Transverse colon (tissue), 4 donors: ENCODE data around the gene ZNF236. TPM values are rescaled to one million over a fixed set of nuclear protein-coding genes. Genes with fewer than 3 reads are reported as not detected.
A peak's percentile ranks its signal among the peaks of the same experiment; 100 is the strongest.

ENCODE experiments used
- DNase-seq: peaks from one replicate; pipeline ENCODE4 v3.0.0-alpha.2; 2019
- H3K27ac ChIP-seq, 4 donors: fragments of 200-600 bp; sonication (generic); 2 replicates each; pipeline ENCODE4 v1.5.1; 2016 to 2018; ENCODE audit warnings: inconsistent platforms in 4 of 4
- H3K27me3 ChIP-seq: fragments of 200-600 bp; sonication (generic); 2 replicates; pipeline ENCODE4 v1.5.1; 2017; ENCODE audit warnings: inconsistent platforms
- H3K36me3 ChIP-seq, 4 donors: fragments of 200-600 bp; sonication (generic); 2 replicates each; pipeline ENCODE4 v1.5.1; 2017 to 2019; ENCODE audit warnings: inconsistent platforms in 4 of 4
- H3K4me1 ChIP-seq, 4 donors: fragments of 200-600 bp; sonication (generic); 2 replicates each; pipeline ENCODE4 v1.5.1; 2017 to 2020; ENCODE audit warnings: inconsistent platforms in 4 of 4
- H3K4me3 ChIP-seq, 4 donors: fragments of 200-600 bp; sonication (generic); 1 replicate in 1 of 4; 2 replicates in 3 of 4; pipeline versions ENCODE4 v1.5.1 to v1.6.1; 2017 to 2019; ENCODE audit warnings: inconsistent platforms in 4 of 4
- H3K9me3 ChIP-seq, 2 donors: fragments of 200-600 bp; sonication (generic); 2 replicates each; pipeline ENCODE4 v1.5.1; 2017 to 2019; ENCODE audit warnings: inconsistent platforms in 2 of 2
- EP300 ChIP-seq: sonication (generic); formaldehyde crosslinking; IDR thresholded peaks from one replicate; pipeline ENCODE4 v1.6.1; 2017; ENCODE audit warnings: antibody characterized with exemption, low read depth
- POLR2A ChIP-seq: fragments of 450-650 bp; IDR thresholded peaks from one replicate; pipeline ENCODE4 v1.6.1; 2016; ENCODE audit warnings: antibody characterized with exemption, mild to moderate bottlenecking, moderate library complexity
- POLR2AphosphoS5 ChIP-seq, 3 donors: sonication (generic); formaldehyde crosslinking; IDR thresholded peaks; one replicate each; pipeline ENCODE4 v1.6.1; 2016; ENCODE audit warnings: antibody characterized with exemption in 3 of 3
- WGBS, 2 donors: methylation state at CpG; one replicate each; pipeline ENCODE4 v1.1.5; 2018; ENCODE audit warnings: low coverage in 1 of 2; 5-methylcytosine and 5-hydroxymethylcytosine counted together
- in situ Hi-C, 4 donors: fragments of 200-750 bp; cut with MboI; loops; one replicate each; pipeline versions ENCODE4 v1.15.0 to v1.15.1; 2017; ENCODE audit warnings: low sequenced_read_pairs in 3 of 4, low pct_ligation_motif_present in 1 of 4, low pct_unique_long_range_greater_than_20kb in 1 of 4
- intact Hi-C: fragments of 100-400 bp; cut with DNase I; formaldehyde crosslinking; loops from one replicate; pipeline ENCODE4 v1.15.1; 2023; ENCODE audit warnings: low total_unique reads
- total RNA-seq, 4 donors: library from RNA; depleted of rRNA; stranded (reverse); fragments of >200 nt; gene quantifications; one replicate each; pipeline ENCODE4 v1.1.0, GENCODE V29; 2016
- TF ChIP-seq, protein P1 (sequence below), 5 experiments: fragments of 200-600 bp in 3 of 5; fragments of 450-650 bp in 2 of 5; sonication (generic) in 3 of 5; IDR thresholded peaks; 1 replicate in 2 of 5; 2 replicates in 3 of 5; pipeline ENCODE4 v1.5.1; 2016 to 2017; ENCODE audit warnings: antibody characterized with exemption in 5 of 5, inconsistent platforms in 3 of 5, mild to moderate bottlenecking in 2 of 5, moderate library complexity in 1 of 5

ZNF236 gene
- total RNA-seq, 4 donors from 2014 or later = 18.3 to 82.8 (median 43.7) TPM

DNA sequence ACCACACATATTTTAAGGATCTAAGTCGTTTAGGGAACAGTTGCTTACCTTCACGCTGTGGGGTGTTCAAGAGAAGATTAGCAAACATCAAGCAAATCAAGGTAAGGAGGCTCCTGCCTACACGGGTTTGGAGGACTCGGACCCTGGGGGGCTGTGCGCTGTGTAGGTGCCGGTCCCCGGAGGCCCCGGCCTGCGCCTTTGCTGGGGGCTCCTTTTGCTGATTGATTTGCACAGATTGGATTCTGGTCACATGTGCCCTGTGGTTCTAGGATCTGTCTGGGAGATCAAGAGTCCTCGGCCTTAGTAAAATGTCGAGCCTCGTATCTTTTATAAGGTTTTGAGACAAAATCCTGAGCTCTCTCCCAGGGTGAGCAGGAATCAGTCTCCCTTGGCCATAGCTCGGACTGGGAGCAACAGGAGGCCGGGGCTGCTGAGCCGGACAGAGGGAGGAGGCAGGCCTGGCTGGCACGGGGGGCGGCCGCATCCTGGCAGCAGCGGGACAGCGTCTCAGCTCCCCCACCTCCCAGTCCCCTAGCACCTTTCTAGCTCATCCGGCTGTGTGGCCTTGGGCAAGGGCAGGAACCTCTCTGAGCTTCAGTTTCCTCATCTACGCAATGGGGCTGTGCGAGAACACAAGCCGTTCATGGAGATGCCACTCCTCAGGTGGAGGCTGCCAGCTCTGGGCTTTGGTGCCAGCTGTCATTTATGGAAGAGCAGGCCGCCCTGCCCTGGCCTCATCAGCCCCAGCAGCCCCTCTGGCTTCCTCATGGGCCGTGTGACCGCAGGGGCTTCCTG, 163.0 kb downstream of the ZNF236 start:
- Histone ChIP-seq H3K9me3 (no peaks in the 10 kb centered on the region), H3K4me3 (no peak overlapping the region), H3K4me1 (peaks cover 0 to 17% (median 6%) of the 10 kb centered on the region in 4 donors), H3K27me3 (no peaks in the 10 kb centered on the region), H3K36me3 (no peaks in the 10 kb centered on the region), H3K27ac (no peak overlapping the region)
- intact Hi-C loops = no loop called here
- in situ Hi-C loops = loop anchor here in 3 of 4 donors (10.0 to 25.0 kb wide), 5 partner anchors 61 to 677 kb away; partner anchors contain the start of gene ZNF236 (in 1 of the 3)
- TF ChIP-seq, protein P1, sequence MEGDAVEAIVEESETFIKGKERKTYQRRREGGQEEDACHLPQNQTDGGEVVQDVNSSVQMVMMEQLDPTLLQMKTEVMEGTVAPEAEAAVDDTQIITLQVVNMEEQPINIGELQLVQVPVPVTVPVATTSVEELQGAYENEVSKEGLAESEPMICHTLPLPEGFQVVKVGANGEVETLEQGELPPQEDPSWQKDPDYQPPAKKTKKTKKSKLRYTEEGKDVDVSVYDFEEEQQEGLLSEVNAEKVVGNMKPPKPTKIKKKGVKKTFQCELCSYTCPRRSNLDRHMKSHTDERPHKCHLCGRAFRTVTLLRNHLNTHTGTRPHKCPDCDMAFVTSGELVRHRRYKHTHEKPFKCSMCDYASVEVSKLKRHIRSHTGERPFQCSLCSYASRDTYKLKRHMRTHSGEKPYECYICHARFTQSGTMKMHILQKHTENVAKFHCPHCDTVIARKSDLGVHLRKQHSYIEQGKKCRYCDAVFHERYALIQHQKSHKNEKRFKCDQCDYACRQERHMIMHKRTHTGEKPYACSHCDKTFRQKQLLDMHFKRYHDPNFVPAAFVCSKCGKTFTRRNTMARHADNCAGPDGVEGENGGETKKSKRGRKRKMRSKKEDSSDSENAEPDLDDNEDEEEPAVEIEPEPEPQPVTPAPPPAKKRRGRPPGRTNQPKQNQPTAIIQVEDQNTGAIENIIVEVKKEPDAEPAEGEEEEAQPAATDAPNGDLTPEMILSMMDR (IDR thresholded peaks at IDR 0.05) = no peak
- TF ChIP-seq POLR2AphosphoS5 (IDR thresholded peaks at IDR 0.05) (no peak), POLR2A (no peak), EP300 (no peak)
- no peak for DNase-seq
- 91% methylated on average over 23 of the region's 27 CpGs; no CpG with 5 or more reads in 1 of the 2 donors for WGBS, 2 donors

DNA sequence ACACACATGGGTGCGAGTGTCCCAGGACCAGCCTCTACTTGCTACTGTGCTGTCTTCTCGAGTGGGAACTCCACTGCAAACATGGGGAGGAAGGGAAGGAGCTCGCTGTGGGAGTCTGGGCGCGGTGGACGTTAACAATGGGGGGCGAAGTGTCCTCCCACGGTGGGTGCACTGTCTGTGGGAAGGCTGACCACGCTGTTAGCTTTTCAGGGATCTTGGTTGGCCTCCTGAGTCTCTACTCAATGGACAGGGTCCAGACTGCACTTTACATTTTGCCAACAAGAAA, 163.5 kb downstream of the ZNF236 start:
- WGBS, 2 donors = 82 to 89% methylated on average over 2 to 9 of the region's 9 CpGs
- no peaks in the 10 kb centered on the region for H3K9me3 ChIP-seq
- intact Hi-C loops = no loop called here
- no peak overlapping the region for H3K27ac ChIP-seq
- H3K4me3 ChIP-seq = no peak overlapping the region
- H3K27me3 ChIP-seq = no peaks in the 10 kb centered on the region
- TF ChIP-seq POLR2A = no peak
- TF ChIP-seq, protein P1 (IDR thresholded peaks at IDR 0.05) = no peak
- TF ChIP-seq POLR2AphosphoS5 (IDR thresholded peaks at IDR 0.05) = no peak
- TF ChIP-seq EP300 = no peak
- H3K4me1 ChIP-seq = peaks cover 0 to 16% (median 6%) of the 10 kb centered on the region in 4 donors
- no peak for DNase-seq
- H3K36me3 ChIP-seq = no peaks in the 10 kb centered on the region
- in situ Hi-C loops = loop anchor here in 3 of 4 donors (10.0 to 25.0 kb wide), 5 partner anchors 61 to 676 kb away; partner anchors contain the start of gene ZNF236 (in 1 of the 3)

DNA sequence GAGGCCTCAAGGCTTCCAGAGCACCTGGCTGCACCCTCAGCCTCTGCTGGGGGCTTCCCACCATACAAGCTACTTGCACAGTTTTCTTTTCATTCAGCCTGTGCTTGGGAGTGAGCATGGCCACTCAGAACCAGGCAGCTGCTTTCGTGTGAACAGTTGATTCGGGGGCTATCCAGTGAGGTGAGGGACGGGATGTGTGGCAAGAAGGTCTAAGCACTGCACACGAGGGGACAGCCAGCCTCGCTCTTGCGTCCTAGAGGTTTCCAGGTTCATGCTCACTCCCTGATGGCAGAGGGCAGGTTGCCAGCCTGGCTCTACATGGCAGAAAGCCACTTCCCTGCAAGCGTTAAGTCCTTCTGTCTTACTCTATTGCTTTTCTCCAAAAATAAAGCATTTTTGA, 164.0 kb downstream of the ZNF236 start:
- intact Hi-C loops = no loop called here
- no peaks in the 10 kb centered on the region for H3K9me3 ChIP-seq
- H3K4me3 ChIP-seq = no peak overlapping the region
- peaks cover 0 to 11% (median 5%) of the 10 kb centered on the region in 4 donors for H3K4me1 ChIP-seq
- in situ Hi-C loops = loop anchor here in 3 of 4 donors (10.0 to 25.0 kb wide), 5 partner anchors 62 to 676 kb away; partner anchors contain the start of gene ZNF236 (in 1 of the 3)
- no peak overlapping the region for H3K27ac ChIP-seq
- no peaks in the 10 kb centered on the region for H3K27me3 ChIP-seq
- H3K36me3 ChIP-seq = no peaks in the 10 kb centered on the region
- TF ChIP-seq POLR2AphosphoS5 (IDR thresholded peaks at IDR 0.05) (no peak), POLR2A (no peak), EP300 (no peak)
- TF ChIP-seq, protein P1 (IDR thresholded peaks at IDR 0.05) = no peak
- DNase-seq = no peak
- 88% methylated on average over 7 of the region's 7 CpGs; no CpG with 5 or more reads in 1 of the 2 donors for WGBS, 2 donors

DNA sequence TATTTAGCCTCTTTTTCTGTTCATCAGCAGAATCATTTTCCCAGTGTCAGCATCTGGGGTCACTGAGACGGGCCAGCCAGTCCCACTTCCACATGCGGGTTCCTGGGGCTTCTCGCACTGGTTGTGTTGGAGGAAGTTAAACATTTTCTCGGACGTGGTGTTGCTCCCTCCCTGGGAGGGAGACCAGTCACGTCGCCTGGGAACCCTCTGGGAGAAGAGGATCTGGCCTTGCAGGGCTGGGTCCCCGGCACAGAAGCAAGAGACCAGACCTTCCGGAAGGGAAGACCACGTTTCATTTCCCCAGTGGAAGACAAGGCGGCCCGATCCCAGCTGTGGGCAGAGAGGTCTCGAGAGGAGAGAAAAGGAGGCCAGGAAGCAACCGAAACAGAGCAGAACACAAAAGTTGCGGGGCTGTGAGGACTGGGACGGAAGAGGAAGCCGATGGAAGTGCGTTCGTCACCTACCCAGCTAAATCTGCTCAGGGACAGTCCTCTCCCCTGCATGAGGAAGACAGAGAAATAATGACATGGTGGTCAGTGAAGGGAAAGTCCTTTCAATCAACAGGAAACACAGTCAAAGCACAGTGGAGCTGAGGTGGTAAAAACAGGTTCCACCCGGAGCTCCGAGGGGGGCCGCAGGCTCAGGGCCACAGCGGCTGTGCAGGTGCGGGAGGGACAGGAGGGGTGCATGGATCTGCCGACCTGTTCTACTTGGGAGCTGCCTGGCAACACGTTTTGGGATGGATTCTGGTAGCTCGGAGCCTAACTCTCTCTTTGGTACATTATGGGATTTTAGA, 165.9 kb downstream of the ZNF236 start:
- Histone ChIP-seq H3K4me3 (no peak overlapping the region), H3K36me3 (no peaks in the 10 kb centered on the region), H3K9me3 (no peaks in the 10 kb centered on the region), H3K27ac (peak overlapping the region in 3 of 4 donors; percentile 15 to 44 (median 25)), H3K4me1 (peaks cover 0 to 3% (median 2%) of the 10 kb centered on the region in 4 donors), H3K27me3 (no peaks in the 10 kb centered on the region)
- TF ChIP-seq POLR2AphosphoS5 (IDR thresholded peaks at IDR 0.05) = no peak
- DNase-seq = no peak
- in situ Hi-C loops (loop anchor here in 3 of 4 donors (10.0 to 25.0 kb wide), 5 partner anchors 63 to 674 kb away; partner anchors contain the start of gene ZNF236 (in 1 of the 3)), intact Hi-C loops (no loop called here)
- WGBS, 2 donors = 76 to 89% methylated on average over 13 to 27 of the region's 27 CpGs
